ENCODE results near the gene DNMBP.
"Not testable (repeated sequence)": the region's sequence is repeated elsewhere in the genome, so short reads cannot be mapped to it uniquely, and the experiment has no call there.

Gene DNMBP

DNA sequence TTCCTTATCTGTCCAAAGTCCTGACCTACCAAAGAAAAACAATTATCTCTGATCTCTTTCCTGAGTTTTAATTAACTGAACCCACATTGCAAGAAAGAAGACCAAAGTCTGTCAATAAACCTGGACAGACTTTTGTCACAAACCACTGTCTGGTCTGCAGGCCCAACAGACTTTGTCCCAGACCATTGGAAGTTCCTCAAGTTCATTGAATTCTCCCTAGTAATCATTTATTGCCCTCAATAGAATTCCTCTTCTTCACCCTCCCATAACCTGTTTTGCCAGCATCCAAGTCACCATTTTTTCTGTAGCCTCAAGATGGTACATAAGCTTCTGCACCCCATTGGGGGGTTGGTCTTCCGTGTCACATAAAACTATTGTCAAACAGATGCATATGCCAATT, 3.9 kb upstream of the DNMBP start:
- Histone ChIP-seq H3K4me1 (ENCODE audit: control insufficient read depth, insufficient read depth, low read length) (peaks cover 2% of the 10 kb centered on the region; the same call in 1 of the 2 replicates), H3K9ac (ENCODE audit: low read length) (no peak overlapping the region)

DNA sequence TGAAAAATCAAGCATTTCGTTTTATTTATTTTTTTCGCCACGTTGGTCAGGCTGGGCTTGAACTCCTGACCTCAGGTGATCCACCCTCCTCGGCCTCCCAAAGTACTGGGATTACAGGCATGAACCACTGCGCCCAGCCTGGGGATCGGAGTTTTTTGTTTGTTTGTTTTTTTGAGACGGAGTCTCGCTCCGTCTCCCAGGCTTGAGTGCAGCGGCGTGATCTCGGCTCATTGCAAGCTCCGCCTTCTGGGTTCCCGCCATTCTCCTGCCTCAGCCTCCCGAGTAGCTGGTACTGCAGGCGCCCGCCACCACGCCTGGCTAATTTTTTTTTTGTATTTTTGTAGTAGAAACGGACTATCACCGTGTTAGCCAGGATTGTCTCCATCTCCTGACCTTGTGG, 2.2 kb upstream of the DNMBP start:
- not testable (repeated sequence) for H3K4me3 ChIP-seq (ENCODE audit: low read depth, low read length); H3K9me3 ChIP-seq (ENCODE audit: control insufficient read depth, insufficient read depth, low read depth, low read length); H3K27me3 ChIP-seq (ENCODE audit: control insufficient read depth, insufficient read depth, low read length); H3K9ac ChIP-seq (ENCODE audit: low read length); H3K27ac ChIP-seq (ENCODE audit: low read depth, low read length); H3K4me1 ChIP-seq (ENCODE audit: control insufficient read depth, insufficient read depth, low read length); H3K36me3 ChIP-seq (ENCODE audit: control insufficient read depth, insufficient read depth, low read length)

More for the DNA sequence above, 3.9 kb upstream of the DNMBP start:
- H3K4me3 ChIP-seq (ENCODE audit: low read depth, low read length) = no peak overlapping the region
- no peaks in the 10 kb centered on the region for H3K36me3 ChIP-seq (ENCODE audit: control insufficient read depth, insufficient read depth, low read length)
- no peak overlapping the region for H3K27ac ChIP-seq (ENCODE audit: low read depth, low read length)
- no peaks in the 10 kb centered on the region for H3K9me3 ChIP-seq (ENCODE audit: control insufficient read depth, insufficient read depth, low read depth, low read length)
- H3K27me3 ChIP-seq (ENCODE audit: control insufficient read depth, insufficient read depth, low read length) = peaks cover 6% of the 10 kb centered on the region

DNA sequence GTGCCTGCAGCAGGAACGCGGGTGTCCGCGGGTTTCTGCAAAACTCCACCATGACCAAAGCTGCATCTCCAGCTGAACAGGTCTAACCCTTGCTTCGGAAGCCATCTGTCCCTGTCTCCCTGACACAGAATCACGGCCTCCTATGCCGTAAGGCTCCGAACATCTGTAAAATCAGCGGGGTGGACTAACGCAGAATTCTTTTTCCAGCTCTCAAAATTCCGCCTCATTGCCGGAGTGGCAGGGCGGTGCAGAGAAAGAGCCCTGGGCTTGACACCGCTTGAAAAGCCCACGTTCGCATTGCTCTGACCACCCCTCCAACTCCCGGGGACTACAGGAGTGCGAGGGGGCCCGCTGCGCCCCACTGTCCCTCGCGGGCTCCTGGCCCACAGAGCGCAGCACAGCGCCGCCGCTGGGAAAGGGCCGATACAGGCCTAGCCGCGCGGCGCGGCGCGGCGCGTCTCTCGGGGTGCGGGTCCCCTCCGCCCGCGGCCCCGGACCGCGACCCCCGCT, 409 bp downstream of the DNMBP start:
- Histone ChIP-seq H3K27me3 (ENCODE audit: control insufficient read depth, insufficient read depth, low read length) (peaks cover 6% of the 10 kb centered on the region), H3K36me3 (ENCODE audit: control insufficient read depth, insufficient read depth, low read length) (no peaks in the 10 kb centered on the region), H3K27ac (ENCODE audit: low read depth, low read length) (no peak overlapping the region), H3K4me1 (ENCODE audit: control insufficient read depth, insufficient read depth, low read length) (peaks cover 19% of the 10 kb centered on the region), H3K9me3 (ENCODE audit: control insufficient read depth, insufficient read depth, low read depth, low read length) (no peaks in the 10 kb centered on the region), H3K9ac (ENCODE audit: low read length) (peak overlapping the region; percentile 75), H3K4me3 (ENCODE audit: low read depth, low read length) (peak overlapping the region; percentile 94)

DNA sequence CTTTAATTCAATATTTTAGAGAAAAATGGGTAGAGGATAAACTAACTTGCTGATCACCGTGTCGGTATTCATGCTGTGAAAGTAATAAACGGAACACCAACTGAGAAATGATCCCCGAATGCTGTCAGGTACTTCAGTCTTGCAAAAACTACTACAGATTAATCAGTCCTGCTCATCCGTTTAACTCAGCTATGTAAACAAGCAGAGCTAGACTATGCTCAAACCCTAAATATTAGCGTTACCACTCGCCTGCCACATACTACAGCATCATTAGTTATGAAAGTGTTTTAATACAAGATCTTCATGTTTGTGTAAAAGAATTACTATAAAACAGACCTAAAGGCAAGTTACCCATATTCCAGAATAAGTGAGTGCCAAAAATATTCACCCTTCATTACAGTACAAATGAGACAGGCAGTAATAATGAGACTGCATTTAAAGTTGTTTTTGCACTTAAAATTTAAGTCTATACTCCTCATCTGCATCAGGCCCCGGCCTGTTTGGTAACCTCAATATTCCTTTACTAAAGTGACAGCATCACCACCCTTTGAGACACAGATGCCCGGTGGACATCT, 952 bp downstream of the DNMBP start:
- peak overlapping the region; percentile 75 for H3K9ac ChIP-seq (ENCODE audit: low read length)

DNA sequence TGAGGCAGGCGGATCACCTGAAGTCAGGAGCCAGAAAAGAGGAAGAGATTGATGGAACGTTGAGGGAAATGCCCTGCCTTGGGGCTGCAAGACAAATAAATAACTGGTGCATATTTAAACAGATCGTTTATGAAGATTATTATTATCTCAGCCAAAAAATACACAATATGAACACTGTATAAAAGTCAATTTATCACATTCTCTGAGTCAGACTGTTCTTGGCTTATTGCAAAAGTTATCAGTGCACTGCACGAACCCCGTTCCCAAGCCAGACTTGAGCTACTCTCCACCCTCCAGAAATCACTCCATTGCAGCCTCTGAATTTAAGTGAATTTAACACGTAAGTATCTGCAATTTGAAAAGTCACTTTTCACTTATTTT, 1.6 kb downstream of the DNMBP start:
- Histone ChIP-seq H3K4me1 (ENCODE audit: control insufficient read depth, insufficient read depth, low read length) (peaks cover 19% of the 10 kb centered on the region), H3K9me3 (ENCODE audit: control insufficient read depth, insufficient read depth, low read depth, low read length) (no peaks in the 10 kb centered on the region), H3K9ac (ENCODE audit: low read length) (no peak overlapping the region), H3K36me3 (ENCODE audit: control insufficient read depth, insufficient read depth, low read length) (no peaks in the 10 kb centered on the region), H3K4me3 (ENCODE audit: low read depth, low read length) (peak overlapping the region; percentile 94; the same call in 1 of the 2 replicates), H3K27ac (ENCODE audit: low read depth, low read length) (no peak overlapping the region), H3K27me3 (ENCODE audit: control insufficient read depth, insufficient read depth, low read length) (peaks cover 6% of the 10 kb centered on the region)

More for the DNA sequence above, 952 bp downstream of the DNMBP start:
- H3K36me3 ChIP-seq (ENCODE audit: control insufficient read depth, insufficient read depth, low read length) = no peaks in the 10 kb centered on the region
- peaks cover 19% of the 10 kb centered on the region for H3K4me1 ChIP-seq (ENCODE audit: control insufficient read depth, insufficient read depth, low read length)
- no peak overlapping the region for H3K27ac ChIP-seq (ENCODE audit: low read depth, low read length)
- peaks cover 6% of the 10 kb centered on the region for H3K27me3 ChIP-seq (ENCODE audit: control insufficient read depth, insufficient read depth, low read length)
- H3K4me3 ChIP-seq (ENCODE audit: low read depth, low read length) = peak overlapping the region; percentile 94
- no peaks in the 10 kb centered on the region for H3K9me3 ChIP-seq (ENCODE audit: control insufficient read depth, insufficient read depth, low read depth, low read length)

DNA sequence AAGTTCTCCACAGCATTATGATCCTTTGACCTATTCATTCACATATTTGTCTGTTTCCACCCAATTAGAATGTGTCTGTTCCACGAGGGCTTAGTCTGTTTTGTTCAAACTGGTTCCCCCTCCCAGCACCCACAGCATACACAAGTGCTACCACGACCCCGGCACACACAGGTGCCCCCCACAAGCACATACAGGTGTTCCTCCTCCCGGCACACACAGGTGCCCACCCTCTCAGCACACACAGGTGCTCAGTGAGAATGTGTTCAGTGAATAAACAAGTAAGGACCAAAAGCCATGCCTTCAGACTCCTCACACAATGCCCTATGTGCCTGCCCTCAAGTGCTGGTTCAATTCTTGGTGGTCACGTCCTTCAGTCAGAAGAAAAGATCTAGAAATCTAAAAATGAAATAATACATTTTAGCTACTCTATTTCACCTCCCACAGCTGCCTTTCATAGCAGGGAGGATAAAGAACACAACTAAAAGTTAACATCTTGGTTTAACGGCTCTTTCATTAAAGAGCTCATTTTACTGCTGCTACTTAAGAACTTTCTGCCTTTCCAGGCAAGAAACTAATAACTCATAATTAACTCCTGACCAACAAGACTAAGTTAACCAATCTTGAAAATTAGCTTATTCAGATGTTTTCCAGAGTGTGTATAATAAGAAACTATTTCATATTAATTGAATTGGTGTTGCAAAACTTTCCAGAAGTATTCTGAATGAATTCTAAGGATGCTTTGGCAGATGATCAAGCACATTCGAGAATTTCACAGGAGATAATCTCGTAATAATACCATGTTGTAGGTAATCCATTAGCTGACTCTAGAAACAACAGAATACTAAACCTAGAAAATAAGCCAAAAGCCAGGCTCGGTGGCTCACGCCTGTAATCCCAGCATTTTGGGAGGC, 2.3 kb downstream of the DNMBP start:
- H3K27ac ChIP-seq (ENCODE audit: low read depth, low read length) = no peak overlapping the region
- peaks cover 6% of the 10 kb centered on the region for H3K27me3 ChIP-seq (ENCODE audit: control insufficient read depth, insufficient read depth, low read length)
- peaks cover 19% of the 10 kb centered on the region for H3K4me1 ChIP-seq (ENCODE audit: control insufficient read depth, insufficient read depth, low read length)

DNA sequence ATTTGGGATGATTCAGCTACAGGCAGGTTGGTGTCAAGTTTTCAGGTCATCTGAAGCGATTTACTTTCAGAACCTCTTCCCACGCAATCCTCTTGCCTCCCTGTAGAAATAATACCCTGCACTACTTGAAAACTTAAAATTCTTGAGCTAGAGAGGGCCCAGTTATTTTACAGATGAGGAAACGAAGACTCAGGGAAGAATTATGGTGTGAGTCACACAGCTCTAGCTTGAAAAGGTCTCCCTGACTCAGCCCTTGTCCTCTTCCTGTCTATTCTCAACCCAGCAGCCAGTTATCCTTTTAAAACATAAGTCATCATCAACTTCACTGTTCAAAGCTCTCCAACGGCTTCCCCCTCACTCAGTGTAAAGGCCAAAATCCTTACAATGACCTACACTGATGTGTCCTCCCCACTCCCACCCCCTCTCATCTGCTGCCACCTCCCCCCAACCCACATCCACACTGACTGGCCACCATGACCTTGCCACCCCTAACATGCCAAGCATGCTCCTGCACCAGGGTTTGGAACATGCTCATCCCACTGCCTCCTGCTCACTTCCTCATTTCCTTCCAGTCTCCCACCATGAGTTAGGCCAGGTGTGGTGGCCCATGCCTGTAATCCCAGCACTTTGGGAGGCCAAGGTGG, 3.4 kb downstream of the DNMBP start:
- H3K4me3 ChIP-seq (ENCODE audit: low read depth, low read length) = no peak overlapping the region
- no peak overlapping the region for H3K9ac ChIP-seq (ENCODE audit: low read length)
- peaks cover 6% of the 10 kb centered on the region for H3K27me3 ChIP-seq (ENCODE audit: control insufficient read depth, insufficient read depth, low read length)
- H3K36me3 ChIP-seq (ENCODE audit: control insufficient read depth, insufficient read depth, low read length) = no peaks in the 10 kb centered on the region
- H3K27ac ChIP-seq (ENCODE audit: low read depth, low read length) = no peak overlapping the region
- peaks cover 19% of the 10 kb centered on the region for H3K4me1 ChIP-seq (ENCODE audit: control insufficient read depth, insufficient read depth, low read length)
- no peaks in the 10 kb centered on the region for H3K9me3 ChIP-seq (ENCODE audit: control insufficient read depth, insufficient read depth, low read depth, low read length)

More for the DNA sequence above, 2.3 kb downstream of the DNMBP start:
- peak overlapping the region; percentile 94; the same call in 1 of the 2 replicates for H3K4me3 ChIP-seq (ENCODE audit: low read depth, low read length)
- H3K36me3 ChIP-seq (ENCODE audit: control insufficient read depth, insufficient read depth, low read length) = no peaks in the 10 kb centered on the region
- no peak overlapping the region for H3K9ac ChIP-seq (ENCODE audit: low read length)
- no peaks in the 10 kb centered on the region for H3K9me3 ChIP-seq (ENCODE audit: control insufficient read depth, insufficient read depth, low read depth, low read length)

DNA sequence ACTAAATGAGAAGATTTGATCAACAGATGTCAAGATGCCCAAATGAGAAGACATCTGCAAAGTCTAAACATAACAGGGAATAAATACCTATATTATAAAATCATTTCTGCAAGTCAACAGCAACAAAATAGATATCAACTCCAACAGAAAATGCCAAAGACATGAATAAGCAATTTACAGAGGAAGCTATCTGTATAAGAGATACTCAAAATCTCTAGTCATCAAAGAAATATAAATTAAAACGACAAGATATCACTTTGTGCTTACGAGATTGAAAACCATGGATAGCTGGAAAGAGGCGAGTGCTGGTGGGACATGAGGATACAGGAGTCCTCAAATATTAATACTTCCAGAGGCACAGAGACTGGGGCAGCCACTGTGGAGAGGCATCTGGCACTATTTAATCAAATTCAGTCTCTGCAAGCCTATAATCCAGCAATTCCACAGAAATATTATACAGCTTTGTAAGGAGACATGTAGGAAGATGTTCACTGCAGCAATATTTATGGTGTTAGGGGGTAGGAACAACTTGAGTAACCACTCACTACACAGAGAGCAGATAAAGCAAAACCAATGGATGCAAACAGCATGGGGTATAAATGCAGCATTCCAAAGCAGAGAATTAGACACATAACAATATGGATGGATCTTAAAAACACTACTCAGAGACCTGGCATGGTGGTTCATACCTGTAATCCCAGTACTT, 4.8 kb downstream of the DNMBP start:
- no peak overlapping the region for H3K9ac ChIP-seq (ENCODE audit: low read length)
- H3K27ac ChIP-seq (ENCODE audit: low read depth, low read length) = no peak overlapping the region
- peaks cover 26% of the 10 kb centered on the region for H3K4me1 ChIP-seq (ENCODE audit: control insufficient read depth, insufficient read depth, low read length)
- no peak overlapping the region for H3K4me3 ChIP-seq (ENCODE audit: low read depth, low read length)
- H3K9me3 ChIP-seq (ENCODE audit: control insufficient read depth, insufficient read depth, low read depth, low read length) = no peaks in the 10 kb centered on the region
- no peaks in the 10 kb centered on the region for H3K36me3 ChIP-seq (ENCODE audit: control insufficient read depth, insufficient read depth, low read length)
- H3K27me3 ChIP-seq (ENCODE audit: control insufficient read depth, insufficient read depth, low read length) = no peaks in the 10 kb centered on the region

DNA sequence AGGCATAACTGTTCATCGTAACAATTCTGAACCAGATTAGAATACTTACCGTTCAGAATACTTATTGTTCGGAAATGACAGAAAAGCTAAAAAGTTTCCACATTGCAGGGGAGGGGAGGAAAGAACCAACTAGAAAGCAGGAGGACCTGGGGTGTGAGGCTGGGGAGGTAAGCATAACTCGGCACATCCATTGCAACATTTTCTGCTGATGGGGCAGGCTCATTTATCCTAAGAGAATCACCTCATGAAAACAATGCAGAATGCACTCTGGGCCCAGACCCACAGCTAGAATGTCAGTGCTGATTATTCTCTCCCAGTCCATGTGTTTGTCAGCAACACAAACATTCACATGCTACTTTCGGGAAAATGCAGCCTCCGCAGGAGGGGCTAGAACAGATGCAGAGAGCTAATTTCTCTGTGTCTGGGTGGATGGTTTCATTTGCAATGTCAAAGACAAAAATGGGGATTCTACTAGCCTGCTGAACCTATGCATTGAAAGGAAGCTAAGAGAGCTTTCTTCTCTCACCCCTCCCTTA, 9.6 kb downstream of the DNMBP start:
- Histone ChIP-seq H3K9ac (ENCODE audit: low read length) (no peak overlapping the region), H3K27me3 (ENCODE audit: control insufficient read depth, insufficient read depth, low read length) (no peaks in the 10 kb centered on the region), H3K27ac (ENCODE audit: low read depth, low read length) (no peak overlapping the region), H3K36me3 (ENCODE audit: control insufficient read depth, insufficient read depth, low read length) (no peaks in the 10 kb centered on the region), H3K9me3 (ENCODE audit: control insufficient read depth, insufficient read depth, low read depth, low read length) (no peaks in the 10 kb centered on the region), H3K4me3 (ENCODE audit: low read depth, low read length) (no peak overlapping the region), H3K4me1 (ENCODE audit: control insufficient read depth, insufficient read depth, low read length) (peaks cover 10% of the 10 kb centered on the region)

DNA sequence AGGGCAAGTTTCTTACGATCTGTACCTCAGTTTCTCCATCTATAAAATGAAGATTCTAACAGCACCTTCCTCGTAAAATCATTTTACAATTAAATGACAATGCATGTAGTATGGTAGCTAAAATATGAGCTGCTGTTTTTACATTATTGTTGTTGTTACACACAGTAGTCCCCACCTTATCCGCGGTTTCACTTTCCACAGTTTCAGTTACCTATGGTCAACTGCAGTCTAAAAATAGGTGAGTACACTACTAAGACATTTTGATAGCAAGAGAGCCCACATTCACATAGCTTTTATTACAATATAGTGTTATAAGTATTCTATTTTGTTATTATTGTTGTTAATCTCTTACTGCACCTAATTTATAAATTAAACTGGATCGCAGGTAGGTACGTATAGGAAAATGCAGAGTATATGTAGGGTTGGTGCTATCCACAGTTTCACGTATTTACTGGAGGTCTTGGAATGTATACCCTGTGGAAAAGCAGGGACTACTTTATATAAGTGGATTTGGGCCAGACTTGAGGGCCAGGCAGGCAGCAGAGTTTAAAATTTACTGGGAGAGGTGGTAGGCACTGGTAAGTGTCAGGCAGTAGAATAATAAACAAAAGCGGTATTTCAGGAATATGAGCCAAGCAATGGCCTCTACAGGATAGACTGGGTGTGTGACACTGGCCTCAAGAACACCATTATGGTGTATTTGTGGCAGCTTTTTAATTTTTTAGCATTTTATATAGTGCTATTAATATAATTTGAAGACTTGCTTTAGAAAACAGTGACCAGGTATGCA, 10.2 kb downstream of the DNMBP start:
- peaks cover 12% of the 10 kb centered on the region for H3K4me1 ChIP-seq (ENCODE audit: control insufficient read depth, insufficient read depth, low read length)
- H3K27me3 ChIP-seq (ENCODE audit: control insufficient read depth, insufficient read depth, low read length) = no peaks in the 10 kb centered on the region
- H3K9me3 ChIP-seq (ENCODE audit: control insufficient read depth, insufficient read depth, low read depth, low read length) = no peaks in the 10 kb centered on the region
- no peak overlapping the region for H3K9ac ChIP-seq (ENCODE audit: low read length)
- no peaks in the 10 kb centered on the region for H3K36me3 ChIP-seq (ENCODE audit: control insufficient read depth, insufficient read depth, low read length)
- no peak overlapping the region for H3K27ac ChIP-seq (ENCODE audit: low read depth, low read length)
- H3K4me3 ChIP-seq (ENCODE audit: low read depth, low read length) = no peak overlapping the region

Data from HUES6 (cell line).